H1 (cell line): ENCODE data around the gene PHLDB3. TPM values are rescaled to one million over a fixed set of nuclear protein-coding genes. Genes with fewer than 3 reads are reported as not detected.
A peak's percentile ranks its signal among the peaks of the same experiment; 100 is the strongest.

Experiments
- ATF3 ChIP-seq: IDR thresholded peaks from 2 replicates; pipeline ENCODE4 v1.6.1; 2011; ENCODE audit warnings: low read depth, mild to moderate bottlenecking, low read length; ENCODE audit not compliant: insufficient read depth
- CHD7 ChIP-seq: fragments of 300-600 bp; sonication (generic); IDR thresholded peaks from 2 replicates; pipeline ENCODE4 v1.7.1; 2012; ENCODE audit warnings: low read length, moderate library complexity, mild to moderate bottlenecking, inconsistent platforms; ENCODE audit not compliant: insufficient replicate concordance
- EP300 ChIP-seq, 2 experiments: IDR thresholded peaks; 1 replicate in 1 of 2; 2 replicates in 1 of 2; pipeline ENCODE4 v1.6.1; 2011 to 2012; ENCODE audit warnings: low read depth in 2 of 2, low read length in 2 of 2, mild to moderate bottlenecking in 2 of 2, borderline replicate concordance in 1 of 2, inconsistent platforms in 1 of 2, moderate library complexity in 1 of 2
- NRF1 ChIP-seq: IDR thresholded peaks from 2 replicates; pipeline ENCODE4 v1.6.1; 2011; ENCODE audit warnings: mild to moderate bottlenecking, low read depth, low read length, improper control_type of control experiment
- YY1 ChIP-seq: IDR thresholded peaks from 2 replicates; pipeline ENCODE4 v1.6.1; 2011; ENCODE audit warnings: low read depth, mild to moderate bottlenecking, low read length
- polyA plus RNA-seq, 7 experiments: library from polyadenylated mRNA; depleted of rRNA in 3 of 7; stranded (reverse) in 5 of 7; unstranded in 2 of 7; fragments of >200 nt in 5 of 7; fragments of 200-250 nt in 2 of 7; gene quantifications; 1 replicate in 5 of 7; 2 replicates in 1 of 7; 4 replicates in 1 of 7; pipeline versions ENCODE4 v1.2.1 to v1.2.3, GENCODE V29; 2011 to 2013; ENCODE audit warnings: missing spikeins in 2 of 7, mixed read lengths in 2 of 7
- total RNA-seq: library from RNA; stranded (reverse); fragmentation: NEBNext Ultra II Directional; extraction: Animal tissue kit (Norgen Biotek cat#: 25700); gene quantifications from 2 replicates; pipeline ENCODE4 v1.2.1, GENCODE V29; 2021
- TF ChIP-seq, protein P1 (sequence below), 3 experiments: IDR thresholded peaks; 1 replicate in 2 of 3; 2 replicates in 1 of 3; pipeline versions ENCODE4 v1.5.1 to v1.6.1; 2011; ENCODE audit warnings: low read length in 3 of 3, mild to moderate bottlenecking in 3 of 3, inconsistent platforms in 2 of 3, low read depth in 1 of 3, moderate library complexity in 1 of 3; ENCODE audit not compliant: insufficient read depth in 1 of 3; ENCODE audit errors: control extremely low read depth in 1 of 3

Gene PHLDB3
- total and polyA plus RNA-seq, 2 of the 8 experiments (the other 6 are each of a cell fraction or from before 2014, with no cell fraction given): 4.0 to 8.5 TPM

- TF ChIP-seq CHD7 (no peak), EP300 (IDR thresholded peaks at IDR 0.05; ENCODE audit: borderline replicate concordance in 1 of 2, low read depth in 2 of 2, low read length in 2 of 2) (peak in 1 of 2 experiments; percentile 70; a peak in 2 of 3 replicates), YY1 (no peak), NRF1 (no peak), ATF3 (no peak)
- TF ChIP-seq, protein P1, sequence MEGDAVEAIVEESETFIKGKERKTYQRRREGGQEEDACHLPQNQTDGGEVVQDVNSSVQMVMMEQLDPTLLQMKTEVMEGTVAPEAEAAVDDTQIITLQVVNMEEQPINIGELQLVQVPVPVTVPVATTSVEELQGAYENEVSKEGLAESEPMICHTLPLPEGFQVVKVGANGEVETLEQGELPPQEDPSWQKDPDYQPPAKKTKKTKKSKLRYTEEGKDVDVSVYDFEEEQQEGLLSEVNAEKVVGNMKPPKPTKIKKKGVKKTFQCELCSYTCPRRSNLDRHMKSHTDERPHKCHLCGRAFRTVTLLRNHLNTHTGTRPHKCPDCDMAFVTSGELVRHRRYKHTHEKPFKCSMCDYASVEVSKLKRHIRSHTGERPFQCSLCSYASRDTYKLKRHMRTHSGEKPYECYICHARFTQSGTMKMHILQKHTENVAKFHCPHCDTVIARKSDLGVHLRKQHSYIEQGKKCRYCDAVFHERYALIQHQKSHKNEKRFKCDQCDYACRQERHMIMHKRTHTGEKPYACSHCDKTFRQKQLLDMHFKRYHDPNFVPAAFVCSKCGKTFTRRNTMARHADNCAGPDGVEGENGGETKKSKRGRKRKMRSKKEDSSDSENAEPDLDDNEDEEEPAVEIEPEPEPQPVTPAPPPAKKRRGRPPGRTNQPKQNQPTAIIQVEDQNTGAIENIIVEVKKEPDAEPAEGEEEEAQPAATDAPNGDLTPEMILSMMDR (IDR thresholded peaks at IDR 0.05; ENCODE audit: control extremely low read depth in 1 of 3, insufficient read depth in 1 of 3, low read depth in 1 of 3, low read length in 3 of 3): no peak
These were observed 44.1 kb downstream of the PHLDB3 start (continued) for GRCh38 chr19:43460362-43461016.
